Fibroblast of lung (primary cell): ENCODE data around the gene DNAJB13. TPM values are rescaled to one million over a fixed set of nuclear protein-coding genes. Genes with fewer than 3 reads are reported as not detected.

Source experiments
- DNase-seq, 2 donors: peaks; one replicate each; pipeline versions ENCODE4 v3.0.0 to v3.0.0-alpha.2; 2010; ENCODE audit warnings: low read depth in 2 of 2
- H2AFZ ChIP-seq: 2 replicates; pipeline ENCODE4 v1.5.1; 2012; ENCODE audit warnings: low read length, control low read depth, inconsistent platforms
- H3K27ac ChIP-seq: 2 replicates; pipeline ENCODE4 v1.5.1; 2011; ENCODE audit warnings: low read length, control low read depth; ENCODE audit not compliant: insufficient read depth
- H3K27me3 ChIP-seq: 2 replicates; pipeline ENCODE4 v1.5.1; 2011; ENCODE audit warnings: mild to moderate bottlenecking, low read length; ENCODE audit not compliant: control insufficient read depth, insufficient read depth
- H3K36me3 ChIP-seq: 2 replicates; pipeline ENCODE4 v1.5.1; 2011; ENCODE audit warnings: low read length; ENCODE audit not compliant: control insufficient read depth, insufficient read depth
- H3K4me1 ChIP-seq: 2 replicates; pipeline ENCODE4 v1.5.1; 2011; ENCODE audit warnings: low read length; ENCODE audit not compliant: control insufficient read depth, insufficient read depth; ENCODE audit errors: extremely low read depth
- H3K4me2 ChIP-seq: 2 replicates; pipeline ENCODE4 v1.5.1; 2011; ENCODE audit warnings: low read length, control low read depth; ENCODE audit not compliant: insufficient read depth; ENCODE audit errors: extremely low read depth
- H3K4me3 ChIP-seq, 4 experiments: fragments of 200-600 bp in 1 of 4; sonication (generic) in 1 of 4; replicated peaks in 1 of 4; 2 replicates each; pipeline ENCODE4 v1.5.1; 2011 to 2016; ENCODE audit warnings: low read length in 4 of 4, low read depth in 3 of 4, mild to moderate bottlenecking in 3 of 4, control low read depth in 2 of 4, inconsistent platforms in 1 of 4, mixed read lengths in 1 of 4; ENCODE audit not compliant: insufficient read depth in 1 of 4; ENCODE audit errors: control extremely low read depth in 1 of 4
- H3K79me2 ChIP-seq: 2 replicates; pipeline ENCODE4 v1.5.1; 2012; ENCODE audit warnings: mild to moderate bottlenecking, low read length, inconsistent platforms; ENCODE audit not compliant: control insufficient read depth, insufficient read depth
- H3K9ac ChIP-seq: 2 replicates; pipeline ENCODE4 v1.5.1; 2011; ENCODE audit warnings: mild to moderate bottlenecking, low read length, control low read depth; ENCODE audit not compliant: insufficient read depth
- H3K9me3 ChIP-seq: 2 replicates; pipeline ENCODE4 v1.5.1; 2012; ENCODE audit warnings: low read depth, low read length; ENCODE audit not compliant: control insufficient read depth, insufficient read depth
- H4K20me1 ChIP-seq: 2 replicates; pipeline ENCODE4 v1.5.1; 2011; ENCODE audit warnings: low read length; ENCODE audit not compliant: control insufficient read depth, insufficient read depth; ENCODE audit errors: extremely low read depth
- CTCF ChIP-seq, 2 donors: IDR thresholded peaks in 1 of 2; conservative IDR thresholded peaks in 1 of 2; 1 replicate in 1 of 2; 2 replicates in 1 of 2; pipeline ENCODE4 v1.5.1; 2011 to 2012; ENCODE audit warnings: low read length in 2 of 2, control low read depth in 1 of 2, inconsistent platforms in 1 of 2, low read depth in 1 of 2, mild to moderate bottlenecking in 1 of 2
- EZH2 ChIP-seq: IDR thresholded peaks from 2 replicates; pipeline ENCODE4 v1.5.1; 2012; ENCODE audit warnings: low read length, control low read depth, mild to moderate bottlenecking; ENCODE audit errors: missing control alignments
- polyA minus RNA-seq: library from RNA; depleted of rRNA, polyadenylated mRNA; stranded (reverse); fragments of >200 nt; gene quantifications from 2 replicates; pipeline ENCODE4 v1.2.3, GENCODE V29; 2011; ENCODE audit warnings: low replicate concordance
- polyA plus RNA-seq, 2 donors: library from polyadenylated mRNA; depleted of rRNA in 1 of 2; stranded (reverse) in 1 of 2; unstranded in 1 of 2; fragments of >200 nt; gene quantifications; 2 replicates each; pipeline ENCODE4 v1.2.1, GENCODE V29; 2011 to 2012; ENCODE audit warnings: missing spikeins in 1 of 2
- total RNA-seq: library from RNA; depleted of rRNA; stranded (reverse); fragments of >200 nt; gene quantifications from 2 replicates; pipeline ENCODE4 v1.2.1, GENCODE V29; 2014

DNAJB13 gene
- total RNA-seq (0.17 TPM in 1 of 2 replicates, not detected in the other), polyA plus RNA-seq (0.10 TPM in 1 of 2 replicates, not detected in the other), polyA minus RNA-seq (not detected in 2 replicates)
- polyA plus RNA-seq (2012): not detected in 2 replicates

- peak; percentile 45 to 49 for DNase-seq
- TF ChIP-seq EZH2 (no peak), CTCF (conservative IDR thresholded peaks at IDR 0.05 in 1 of 2, IDR thresholded peaks at IDR 0.05 in 1 of 2; ENCODE audit: low read depth in 1 of 2, low read length in 2 of 2) (no peak)
- Histone ChIP-seq H3K9me3 (no peaks in the 10 kb centered on the region), H3K79me2 (no peaks in the 10 kb centered on the region), H3K36me3 (no peaks in the 10 kb centered on the region), H2AFZ (no peak within 1 kb of the TSS), H3K27me3 (no peaks in the 10 kb centered on the region), H4K20me1 (no peaks in the 10 kb centered on the region), H3K4me2 (no peak within 1 kb of the TSS), H3K4me1 (no peaks in the 10 kb centered on the region), H3K4me3 (no peak within 1 kb of the TSS), H3K9ac (no peak within 1 kb of the TSS), H3K27ac (no peak within 1 kb of the TSS)
Measured at GRCh38 chr11:73950869-73951710, at the start of gene DNAJB13. DNAJB13 (plus strand) TSS chr11:73951026; CDS start chr11:73951070, 44 bp downstream.

GRCh38 chr11:73902303-73902702 is 48.5 kb upstream of the DNAJB13 start:
- H3K27ac ChIP-seq: no peak overlapping the region
- no peaks in the 10 kb centered on the region for H3K36me3 ChIP-seq
- no peaks in the 10 kb centered on the region for H3K27me3 ChIP-seq
- no peak overlapping the region for H3K4me2 ChIP-seq
- H3K4me1 ChIP-seq: no peaks in the 10 kb centered on the region
- H3K4me3 ChIP-seq: no peak overlapping the region
- DNase-seq: no peak
- no peaks in the 10 kb centered on the region for H4K20me1 ChIP-seq
- no peaks in the 10 kb centered on the region for H3K9me3 ChIP-seq
- no peak overlapping the region for H3K9ac ChIP-seq
- H3K79me2 ChIP-seq: no peaks in the 10 kb centered on the region
- H2AFZ ChIP-seq: no peak overlapping the region
- TF ChIP-seq CTCF (conservative IDR thresholded peaks at IDR 0.05 in 1 of 2, IDR thresholded peaks at IDR 0.05 in 1 of 2; ENCODE audit: low read depth in 1 of 2, low read length in 2 of 2) (no peak), EZH2 (no peak)

GRCh38 chr11:73907191-73907590 is 43.6 kb upstream of the DNAJB13 start:
- H4K20me1 ChIP-seq: no peaks in the 10 kb centered on the region
- H3K4me2 ChIP-seq: no peak overlapping the region
- no peaks in the 10 kb centered on the region for H3K36me3 ChIP-seq
- H2AFZ ChIP-seq: no peak overlapping the region
- no peak overlapping the region for H3K27ac ChIP-seq
- no peak overlapping the region for H3K4me3 ChIP-seq
- TF ChIP-seq EZH2 (no peak), CTCF (conservative IDR thresholded peaks at IDR 0.05 in 1 of 2, IDR thresholded peaks at IDR 0.05 in 1 of 2; ENCODE audit: low read depth in 1 of 2, low read length in 2 of 2) (peak in 1 of 2 donors; percentile 5)
- no peaks in the 10 kb centered on the region for H3K4me1 ChIP-seq
- no peaks in the 10 kb centered on the region for H3K79me2 ChIP-seq
- no peaks in the 10 kb centered on the region for H3K9me3 ChIP-seq
- DNase-seq: peak in 1 of 2 donors; percentile 50
- no peaks in the 10 kb centered on the region for H3K27me3 ChIP-seq
- no peak overlapping the region for H3K9ac ChIP-seq
